ENCODE results near the gene CYBC1.

GRCh38 chr17:82479602-82480001 is 29.1 kb upstream of the CYBC1 start:
- TF ChIP-seq CTCF (IDR thresholded peaks at IDR 0.05 in 8 of 11, conservative IDR thresholded peaks at IDR 0.05 in 3 of 11) = no peak
- TF ChIP-seq POLR2AphosphoS5 (IDR thresholded peaks at IDR 0.05) = no peak

Measured in spleen (tissue), 7 donors.